Endodermal cell (in vitro differentiated cells): ENCODE results near the gene NKD2. TPM values are rescaled to one million over a fixed set of nuclear protein-coding genes. Genes with fewer than 3 reads are reported as not detected.
A peak's percentile ranks its signal among the peaks of the same experiment; 100 is the strongest.

Experiments used
- DNase-seq: peaks from one replicate; pipeline ENCODE4 v3.0.0-alpha.2; 2017
- H3K27ac ChIP-seq: 2 replicates; pipeline ENCODE4 v1.5.1; 2013; ENCODE audit warnings: mild to moderate bottlenecking, low read depth, low read length, moderate library complexity
- H3K27me3 ChIP-seq: 2 replicates; pipeline ENCODE4 v1.6.1; 2013; ENCODE audit warnings: mild to moderate bottlenecking, low read length, moderate library complexity; ENCODE audit not compliant: insufficient read depth, control insufficient read depth, poor library complexity, severe bottlenecking
- H3K36me3 ChIP-seq: 2 replicates; pipeline ENCODE4 v1.7.0; 2013; ENCODE audit warnings: mild to moderate bottlenecking, low read length, moderate library complexity; ENCODE audit not compliant: control insufficient read depth, insufficient read depth
- H3K4me1 ChIP-seq: one replicate; pipeline ENCODE4 v1.7.0; 2013; ENCODE audit warnings: low read length; ENCODE audit not compliant: control insufficient read depth, insufficient read depth
- H3K4me3 ChIP-seq: 2 replicates; pipeline ENCODE4 v1.5.1; 2013; ENCODE audit warnings: mild to moderate bottlenecking, low read length, moderate library complexity
- H3K9ac ChIP-seq: 2 replicates; pipeline ENCODE4 v1.6.1; 2013; ENCODE audit warnings: mild to moderate bottlenecking, low read length, moderate library complexity; ENCODE audit not compliant: poor library complexity, severe bottlenecking; ENCODE audit errors: extremely low read depth
- H3K9me3 ChIP-seq: 2 replicates; pipeline ENCODE4 v1.6.1; 2013; ENCODE audit warnings: mild to moderate bottlenecking, low read length, moderate library complexity; ENCODE audit not compliant: control insufficient read depth
- H3K27ac Mint-ChIP-seq: 2 replicates; pipeline ENCODE4 v1.8.0; 2020; ENCODE audit warnings: mixed read lengths
- H3K27me3 Mint-ChIP-seq: 2 replicates; pipeline ENCODE4 v1.8.0; 2021; ENCODE audit warnings: mild to moderate bottlenecking, mixed read lengths; ENCODE audit not compliant: insufficient read depth
- H3K36me3 Mint-ChIP-seq: 2 replicates; pipeline ENCODE4 v1.8.0; 2020; ENCODE audit warnings: low read depth, mixed read lengths
- H3K4me1 Mint-ChIP-seq: 2 replicates; pipeline ENCODE4 v1.8.0; 2020; ENCODE audit warnings: mixed read lengths
- H3K4me3 Mint-ChIP-seq: 2 replicates; pipeline ENCODE4 v1.8.0; 2020; ENCODE audit warnings: mild to moderate bottlenecking, moderate library complexity, mixed read lengths
- H3K9me3 Mint-ChIP-seq: 2 replicates; pipeline ENCODE4 v1.8.0; 2020; ENCODE audit warnings: mild to moderate bottlenecking, mixed read lengths
- WGBS, 2 experiments: methylation state at CpG; one replicate each; pipeline versions ENCODE4 v1.1.5 to v1.1.7; 2013; ENCODE audit warnings: missing lambda C conversion rate in 2 of 2, mixed read lengths in 1 of 2; ENCODE audit not compliant: insufficient coverage in 1 of 2, insufficient read length in 1 of 2; 5-methylcytosine and 5-hydroxymethylcytosine counted together
- total RNA-seq, 2 donors: library from RNA; stranded (reverse); fragmentation: NEBNext Ultra II Directional in 1 of 2; extraction: Animal tissue kit (Norgen Biotek cat#: 25700) in 1 of 2; gene quantifications; 2 replicates in 1 of 2; 3 replicates in 1 of 2; pipeline ENCODE4 v1.2.1, GENCODE V29; 2021
- TF ChIP-seq, protein P1 (sequence below): fragments of 200-600 bp; sonication (generic); conservative IDR thresholded peaks from 2 replicates; pipeline ENCODE4 v1.5.0; 2021; ENCODE audit warnings: antibody characterized with exemption, mild to moderate bottlenecking

The NKD2 gene
- total RNA-seq, 2 donors from 2014 or later: 11.2 to 13.9 TPM

DNA sequence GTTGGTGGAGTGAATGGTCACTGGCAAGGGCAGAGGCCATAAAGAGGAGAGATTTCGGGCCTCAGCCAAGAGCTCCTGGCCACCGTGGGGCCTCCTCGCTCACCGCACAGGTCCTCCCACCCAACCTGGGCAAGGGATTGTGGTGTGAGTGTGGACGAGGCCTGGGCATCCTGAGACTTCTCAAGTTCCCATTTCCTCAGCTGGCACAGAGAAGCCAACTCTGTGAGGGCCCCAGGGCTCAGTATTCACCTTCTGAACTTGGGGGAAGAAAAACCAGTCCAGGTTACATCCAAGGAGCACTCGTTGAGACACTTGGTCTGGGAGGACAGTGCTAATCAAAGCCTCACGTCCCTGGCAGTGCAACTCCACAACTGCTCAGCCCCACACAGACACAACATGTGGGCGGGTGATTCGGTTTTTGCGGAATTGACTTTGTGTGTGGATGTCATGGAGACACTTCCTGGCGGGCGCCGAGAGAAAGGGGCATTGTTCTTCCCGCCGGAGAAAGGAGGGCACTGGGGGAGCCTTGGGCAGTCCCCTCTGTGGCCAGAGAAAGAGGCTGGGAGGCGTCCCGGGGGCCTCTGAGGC, 28.5 kb upstream of the NKD2 start:
- H3K4me1 ChIP-seq: no peaks in the 10 kb centered on the region
- no peak overlapping the region for H3K4me3 Mint-ChIP-seq
- H3K27ac ChIP-seq: peak overlapping the region; percentile 98
- peaks cover under 1% of the 10 kb centered on the region for H3K9me3 ChIP-seq
- DNase-seq: peak; percentile 42
- H3K27me3 ChIP-seq: no peaks in the 10 kb centered on the region
- 79 to 86% methylated on average over 14 to 17 of the region's 17 CpGs for WGBS, 2 experiments
- H3K9me3 Mint-ChIP-seq: peaks cover 4% of the 10 kb centered on the region
- no peaks in the 10 kb centered on the region for H3K27me3 Mint-ChIP-seq
- H3K4me3 ChIP-seq: no peak overlapping the region
- no peak overlapping the region for H3K9ac ChIP-seq
- H3K27ac Mint-ChIP-seq: no peak overlapping the region
- no peaks in the 10 kb centered on the region for H3K36me3 Mint-ChIP-seq
- H3K36me3 ChIP-seq: no peaks in the 10 kb centered on the region
- peaks cover 3% of the 10 kb centered on the region for H3K4me1 Mint-ChIP-seq
- TF ChIP-seq, protein P1, sequence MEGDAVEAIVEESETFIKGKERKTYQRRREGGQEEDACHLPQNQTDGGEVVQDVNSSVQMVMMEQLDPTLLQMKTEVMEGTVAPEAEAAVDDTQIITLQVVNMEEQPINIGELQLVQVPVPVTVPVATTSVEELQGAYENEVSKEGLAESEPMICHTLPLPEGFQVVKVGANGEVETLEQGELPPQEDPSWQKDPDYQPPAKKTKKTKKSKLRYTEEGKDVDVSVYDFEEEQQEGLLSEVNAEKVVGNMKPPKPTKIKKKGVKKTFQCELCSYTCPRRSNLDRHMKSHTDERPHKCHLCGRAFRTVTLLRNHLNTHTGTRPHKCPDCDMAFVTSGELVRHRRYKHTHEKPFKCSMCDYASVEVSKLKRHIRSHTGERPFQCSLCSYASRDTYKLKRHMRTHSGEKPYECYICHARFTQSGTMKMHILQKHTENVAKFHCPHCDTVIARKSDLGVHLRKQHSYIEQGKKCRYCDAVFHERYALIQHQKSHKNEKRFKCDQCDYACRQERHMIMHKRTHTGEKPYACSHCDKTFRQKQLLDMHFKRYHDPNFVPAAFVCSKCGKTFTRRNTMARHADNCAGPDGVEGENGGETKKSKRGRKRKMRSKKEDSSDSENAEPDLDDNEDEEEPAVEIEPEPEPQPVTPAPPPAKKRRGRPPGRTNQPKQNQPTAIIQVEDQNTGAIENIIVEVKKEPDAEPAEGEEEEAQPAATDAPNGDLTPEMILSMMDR: no peak

DNA sequence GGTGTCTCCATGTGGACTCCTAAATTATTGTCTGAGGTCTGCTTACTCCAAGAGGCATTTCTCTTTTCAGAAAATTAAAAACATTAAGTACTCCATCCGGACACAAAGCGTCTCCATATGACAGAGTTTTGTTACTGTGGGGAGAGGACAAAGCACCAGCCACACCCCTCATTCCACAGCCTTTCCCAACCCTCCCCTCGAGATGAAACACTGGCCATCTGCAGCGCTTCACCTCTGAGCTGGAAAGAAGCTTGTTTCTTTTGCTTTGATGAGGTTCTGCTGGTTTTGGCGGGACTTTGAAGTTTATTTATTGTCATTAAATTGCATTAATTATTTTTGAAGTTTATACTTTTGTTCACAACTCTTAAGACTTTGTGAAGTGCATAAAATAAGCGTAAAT, 27.6 kb upstream of the NKD2 start:
- Mint-ChIP-seq H3K4me3 (no peak overlapping the region), H3K36me3 (no peaks in the 10 kb centered on the region), H3K27ac (no peak overlapping the region), H3K9me3 (peaks cover 4% of the 10 kb centered on the region), H3K4me1 (peaks cover 3% of the 10 kb centered on the region), H3K27me3 (peaks cover 3% of the 10 kb centered on the region)
- peak overlapping the region; percentile 98 for H3K27ac ChIP-seq
- H3K27me3 ChIP-seq: no peaks in the 10 kb centered on the region
- no peaks in the 10 kb centered on the region for H3K4me1 ChIP-seq
- H3K4me3 ChIP-seq: no peak overlapping the region
- no peak overlapping the region for H3K9ac ChIP-seq
- TF ChIP-seq, protein P1: no peak
- H3K9me3 ChIP-seq: peaks cover 9% of the 10 kb centered on the region
- no peaks in the 10 kb centered on the region for H3K36me3 ChIP-seq
- peak; percentile 23 for DNase-seq
- 67 to 80% methylated on average over 3 to 5 of the region's 6 CpGs for WGBS, 2 experiments

DNA sequence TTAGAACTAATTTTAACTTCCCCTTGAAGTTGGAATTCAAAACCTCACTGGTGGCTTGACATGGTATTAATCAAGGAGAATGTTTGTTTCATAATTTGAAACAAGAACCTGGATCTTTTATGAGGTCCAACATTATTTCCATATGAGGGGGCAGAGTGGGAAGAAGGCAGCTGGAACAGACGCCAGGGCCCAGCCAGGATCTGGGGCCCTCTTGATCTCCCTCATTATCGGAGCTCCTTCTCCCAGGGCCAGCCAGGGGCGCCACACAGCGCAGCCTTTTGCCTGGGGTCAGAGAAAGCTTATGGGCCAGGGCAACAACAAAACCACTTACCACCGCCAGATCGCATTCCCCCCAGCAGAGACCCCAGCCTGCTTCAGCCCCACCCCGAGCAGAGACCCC, 27.1 kb upstream of the NKD2 start:
- Mint-ChIP-seq H3K4me1 (peaks cover 3% of the 10 kb centered on the region), H3K4me3 (no peak overlapping the region), H3K27me3 (peaks cover 5% of the 10 kb centered on the region), H3K36me3 (no peaks in the 10 kb centered on the region), H3K9me3 (peaks cover 4% of the 10 kb centered on the region), H3K27ac (no peak overlapping the region)
- H3K36me3 ChIP-seq: no peaks in the 10 kb centered on the region
- H3K4me1 ChIP-seq: no peaks in the 10 kb centered on the region
- peak overlapping the region; percentile 98 for H3K27ac ChIP-seq
- peaks cover 9% of the 10 kb centered on the region for H3K9me3 ChIP-seq
- no peak overlapping the region for H3K4me3 ChIP-seq
- TF ChIP-seq, protein P1: no peak
- DNase-seq: peak; percentile 57
- 90 to 93% methylated on average over 3 to 7 of the region's 7 CpGs for WGBS, 2 experiments
- no peak overlapping the region for H3K9ac ChIP-seq
- H3K27me3 ChIP-seq: no peaks in the 10 kb centered on the region
